ENCODE data around the gene TMEM179.

DNA sequence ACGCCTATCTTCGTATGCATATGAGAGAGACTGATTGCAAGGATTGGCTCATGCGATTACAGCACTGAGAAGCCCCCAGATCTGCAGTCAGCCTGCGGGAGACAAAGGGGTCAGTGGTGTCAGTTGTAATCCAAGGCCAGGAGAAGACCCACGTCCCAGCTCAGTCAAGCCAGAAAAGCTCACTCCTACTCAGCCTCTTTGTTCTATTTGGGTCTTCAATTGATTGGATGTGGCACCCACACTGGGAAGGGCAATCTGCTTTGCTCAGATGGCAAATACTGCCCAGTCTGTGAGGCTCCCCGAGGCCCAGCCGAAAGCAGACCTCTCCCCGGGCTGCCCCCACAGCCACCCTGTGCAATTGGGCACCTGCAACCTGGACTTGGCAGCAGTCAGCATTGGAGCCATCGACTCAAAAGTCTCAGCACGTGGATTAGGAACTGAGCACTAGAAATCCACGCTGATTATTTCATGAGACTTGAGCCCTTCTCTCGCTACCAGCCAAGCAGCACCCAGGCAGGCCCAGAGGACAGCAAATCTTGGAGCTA is 39.6 kb upstream of the TMEM179 start:
- TF ChIP-seq, protein P1, sequence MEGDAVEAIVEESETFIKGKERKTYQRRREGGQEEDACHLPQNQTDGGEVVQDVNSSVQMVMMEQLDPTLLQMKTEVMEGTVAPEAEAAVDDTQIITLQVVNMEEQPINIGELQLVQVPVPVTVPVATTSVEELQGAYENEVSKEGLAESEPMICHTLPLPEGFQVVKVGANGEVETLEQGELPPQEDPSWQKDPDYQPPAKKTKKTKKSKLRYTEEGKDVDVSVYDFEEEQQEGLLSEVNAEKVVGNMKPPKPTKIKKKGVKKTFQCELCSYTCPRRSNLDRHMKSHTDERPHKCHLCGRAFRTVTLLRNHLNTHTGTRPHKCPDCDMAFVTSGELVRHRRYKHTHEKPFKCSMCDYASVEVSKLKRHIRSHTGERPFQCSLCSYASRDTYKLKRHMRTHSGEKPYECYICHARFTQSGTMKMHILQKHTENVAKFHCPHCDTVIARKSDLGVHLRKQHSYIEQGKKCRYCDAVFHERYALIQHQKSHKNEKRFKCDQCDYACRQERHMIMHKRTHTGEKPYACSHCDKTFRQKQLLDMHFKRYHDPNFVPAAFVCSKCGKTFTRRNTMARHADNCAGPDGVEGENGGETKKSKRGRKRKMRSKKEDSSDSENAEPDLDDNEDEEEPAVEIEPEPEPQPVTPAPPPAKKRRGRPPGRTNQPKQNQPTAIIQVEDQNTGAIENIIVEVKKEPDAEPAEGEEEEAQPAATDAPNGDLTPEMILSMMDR (IDR thresholded peaks at IDR 0.05; ENCODE audit: low read depth, low read length): no peak
- no peak for TF ChIP-seq EZH2phosphoT487 (IDR thresholded peaks at IDR 0.05; ENCODE audit: low read depth)
